WTC11 (cell line): Measurements from ENCODE around the gene CCND1. TPM values are rescaled to one million over a fixed set of nuclear protein-coding genes. Genes with fewer than 3 reads are reported as not detected.

Source experiments
- ATAC-seq: fragments of 200-7000 bp; cut with Tn5 transposase; 2 replicates; pipeline ENCODE4 v1.10.0; 2021; ENCODE audit warnings: mild to moderate bottlenecking, moderate library complexity
- CTCF ChIA-PET: fragments of 300-600 bp; sonication (Branson Sonifier 250); formaldehyde crosslinking; loops from one replicate; lab custom pipeline; 2021; ENCODE audit warnings: antibody characterized with exemption; lab: Charles Lee
- POLR2A ChIA-PET: fragments of 350-600 bp; sonication (Branson Sonifier 250); formaldehyde crosslinking; loops from one replicate; lab custom pipeline; 2021; ENCODE audit warnings: antibody characterized with exemption; lab: Charles Lee
- DNase-seq: peaks from one replicate; pipeline ENCODE4 v3.0.0; 2021; ENCODE audit warnings: low spot score
- H3K27ac Mint-ChIP-seq: 2 replicates; pipeline ENCODE4 v1.8.0; 2021; ENCODE audit warnings: mixed read lengths
- H3K27me3 Mint-ChIP-seq: 2 replicates; pipeline ENCODE4 v1.8.0; 2021; ENCODE audit warnings: low read depth, mild to moderate bottlenecking, moderate library complexity, mixed read lengths
- H3K36me3 Mint-ChIP-seq: 2 replicates; pipeline ENCODE4 v1.8.0; 2021; ENCODE audit warnings: mixed read lengths
- H3K4me1 Mint-ChIP-seq: 2 replicates; pipeline ENCODE4 v1.8.0; 2022; ENCODE audit warnings: mixed read lengths
- H3K4me3 Mint-ChIP-seq: 2 replicates; pipeline ENCODE4 v1.8.0; 2021; ENCODE audit warnings: mild to moderate bottlenecking, moderate library complexity, mixed read lengths
- H3K9me3 Mint-ChIP-seq: 2 replicates; pipeline ENCODE4 v1.8.0; 2021; ENCODE audit warnings: mixed read lengths
- ATF1 ChIP-seq: sonication (generic); formaldehyde crosslinking; IDR thresholded peaks from 2 replicates; pipeline ENCODE4 v1.8.1; 2023; ENCODE audit warnings: mild to moderate bottlenecking, moderate library complexity, missing genetic modification reagents
- ATF2 ChIP-seq: sonication (generic); formaldehyde crosslinking; IDR thresholded peaks from 2 replicates; pipeline ENCODE4 v1.8.1; 2022; ENCODE audit warnings: low read depth, missing genetic modification reagents, borderline replicate concordance
- CBFB ChIP-seq: sonication (generic); formaldehyde crosslinking; IDR thresholded peaks from 2 replicates; pipeline ENCODE4 v1.8.1; 2022; ENCODE audit warnings: mild to moderate bottlenecking, low read depth, missing genetic modification reagents
- CREM ChIP-seq: sonication (generic); formaldehyde crosslinking; IDR thresholded peaks from 2 replicates; pipeline ENCODE4 v1.8.1; 2022; ENCODE audit warnings: mild to moderate bottlenecking, missing genetic modification reagents, moderate library complexity
- CTCF ChIP-seq: fragments of 200-600 bp; IDR thresholded peaks from 2 replicates; pipeline ENCODE4 v1.8.0; 2022; ENCODE audit warnings: antibody characterized with exemption
- ELF4 ChIP-seq: sonication (generic); formaldehyde crosslinking; IDR thresholded peaks from 2 replicates; pipeline ENCODE4 v1.8.1; 2022; ENCODE audit warnings: low read depth, mild to moderate bottlenecking, moderate library complexity, missing genetic modification reagents
- EMX1 ChIP-seq: fragments of 250-450 bp; sonication (Bioruptor Pico); IDR thresholded peaks from 2 replicates; pipeline ENCODE4 v1.8.0; 2021; ENCODE audit warnings: mild to moderate bottlenecking
- FOXK1 ChIP-seq: sonication (generic); formaldehyde crosslinking; IDR thresholded peaks from 2 replicates; pipeline ENCODE4 v1.8.0; 2022; ENCODE audit warnings: mild to moderate bottlenecking, moderate library complexity, missing genetic modification reagents
- JUN ChIP-seq: sonication (generic); formaldehyde crosslinking; IDR thresholded peaks from 2 replicates; pipeline ENCODE4 v1.8.0; 2023; ENCODE audit warnings: mild to moderate bottlenecking, missing genetic modification reagents
- KAT7 ChIP-seq: sonication (generic); formaldehyde crosslinking; IDR thresholded peaks from 2 replicates; pipeline ENCODE4 v1.8.1; 2023; ENCODE audit warnings: missing genetic modification reagents, mild to moderate bottlenecking, borderline replicate concordance
- MXD4 ChIP-seq: fragments of 250-450 bp; sonication (Bioruptor Pico); IDR thresholded peaks from 2 replicates; pipeline ENCODE4 v1.8.0; 2021; ENCODE audit warnings: mild to moderate bottlenecking, moderate library complexity, borderline replicate concordance
- MYBL2 ChIP-seq: sonication (generic); formaldehyde crosslinking; IDR thresholded peaks from 2 replicates; pipeline ENCODE4 v1.8.1; 2023; ENCODE audit warnings: mild to moderate bottlenecking, moderate library complexity, missing genetic modification reagents
- OVOL2 ChIP-seq: fragments of 250-450 bp; sonication (Bioruptor Pico); IDR thresholded peaks from 2 replicates; pipeline ENCODE4 v1.9.0; 2021; ENCODE audit warnings: mild to moderate bottlenecking, borderline replicate concordance
- SOX15 ChIP-seq: fragments of 250-450 bp; sonication (Bioruptor Pico); IDR thresholded peaks from 2 replicates; pipeline ENCODE4 v1.9.0; 2021; ENCODE audit warnings: mild to moderate bottlenecking
- TEAD4 ChIP-seq: sonication (generic); formaldehyde crosslinking; IDR thresholded peaks from 2 replicates; pipeline ENCODE4 v1.8.0; 2022; ENCODE audit warnings: mild to moderate bottlenecking, missing genetic modification reagents
- USF2 ChIP-seq: sonication (generic); formaldehyde crosslinking; IDR thresholded peaks from 2 replicates; pipeline ENCODE4 v1.8.1; 2023; ENCODE audit warnings: mild to moderate bottlenecking, missing genetic modification reagents, moderate library complexity
- ZBTB43 ChIP-seq: sonication (generic); formaldehyde crosslinking; IDR thresholded peaks from 2 replicates; pipeline ENCODE4 v1.8.1; 2023; ENCODE audit warnings: mild to moderate bottlenecking, missing genetic modification reagents
- ZMAT4 ChIP-seq: fragments of 250-450 bp; sonication (Bioruptor Pico); IDR thresholded peaks from 2 replicates; pipeline ENCODE4 v1.9.0; 2021; ENCODE audit warnings: mild to moderate bottlenecking
- ZNF219 ChIP-seq: sonication (generic); formaldehyde crosslinking; IDR thresholded peaks from 2 replicates; pipeline ENCODE4 v1.8.0; 2023; ENCODE audit warnings: missing genetic modification reagents, mild to moderate bottlenecking, borderline replicate concordance
- total RNA-seq: library from RNA; stranded (reverse); gene quantifications from 3 replicates; pipeline ENCODE4 v1.2.3, GENCODE V29; 2021
- TF ChIP-seq, protein P1 (sequence below): fragments of 250-450 bp; sonication (Bioruptor Pico); IDR thresholded peaks from 2 replicates; pipeline ENCODE4 v1.9.0; 2021; ENCODE audit warnings: moderate library complexity, mild to moderate bottlenecking, inconsistent platforms, borderline replicate concordance
- TF ChIP-seq, protein P2 (sequence below): sonication (generic); formaldehyde crosslinking; IDR thresholded peaks from 2 replicates; pipeline ENCODE4 v1.8.0; 2023; ENCODE audit warnings: missing genetic modification reagents, mild to moderate bottlenecking, borderline replicate concordance

Gene CCND1
- total RNA-seq, 1 experiment from 2014 or later: 212 TPM

DNA sequence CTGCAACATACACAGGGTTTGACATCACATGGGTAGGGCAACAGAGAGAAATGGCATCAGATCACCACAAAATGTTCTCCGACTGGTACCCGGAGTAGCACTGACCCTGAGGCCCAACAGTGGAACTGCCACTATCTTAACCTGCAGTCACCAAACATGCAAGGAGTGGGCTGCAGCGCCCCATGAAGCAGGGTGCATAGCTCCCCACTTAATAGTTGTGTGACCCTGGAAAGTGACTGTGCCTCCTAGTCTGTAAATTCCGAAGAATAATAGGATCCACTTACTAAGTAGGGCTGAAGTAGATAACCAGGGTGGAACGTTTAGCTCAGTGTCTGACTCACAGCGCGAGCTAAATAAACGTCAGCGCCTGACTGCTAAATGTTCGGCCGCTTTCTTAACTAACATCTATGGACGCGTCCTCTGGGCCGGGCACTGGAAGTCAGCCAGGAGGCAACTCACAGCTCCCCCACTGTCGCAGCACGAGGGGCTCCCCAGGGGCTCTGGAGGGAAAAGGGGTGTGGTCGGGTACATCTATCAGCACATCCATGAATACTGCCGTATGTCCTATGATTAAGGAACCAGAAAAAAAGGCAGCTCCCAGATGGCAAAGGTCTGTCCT is 33.4 kb downstream of the CCND1 start:
- peak overlapping the region; percentile 88 for H3K4me3 Mint-ChIP-seq
- no peak for DNase-seq
- peaks cover 18% of the 10 kb centered on the region for H3K36me3 Mint-ChIP-seq
- H3K9me3 Mint-ChIP-seq: no peaks in the 10 kb centered on the region
- no peak for ATAC-seq
- H3K27me3 Mint-ChIP-seq: no peaks in the 10 kb centered on the region
- peaks cover 16% of the 10 kb centered on the region for H3K4me1 Mint-ChIP-seq
- POLR2A ChIA-PET: interaction anchor here (1.5 kb wide), 1 partner anchor 560 kb away, joined by 3 read pairs; no protein-coding TSS in a partner anchor
- peak overlapping the region; percentile 53; the same call in 1 of the 2 replicates for H3K27ac Mint-ChIP-seq
- no peak for TF ChIP-seq USF2 (CRISPR knock-in tag)
- TF ChIP-seq CREM (CRISPR knock-in tag): no peak
- no peak for TF ChIP-seq KAT7 (CRISPR knock-in tag)
- TF ChIP-seq ATF1 (CRISPR knock-in tag): no peak
- no peak for TF ChIP-seq ZNF219 (CRISPR knock-in tag)
- no peak for TF ChIP-seq CBFB (CRISPR knock-in tag)
- no peak for TF ChIP-seq ELF4 (CRISPR knock-in tag)
- TF ChIP-seq, all 79 proteins: peak for 0
- CTCF ChIA-PET: interaction anchor here (0.7 to 2.9 kb wide), 6 partner anchors 10 to 218 kb away, joined by 3 to 22 read pairs (median 4); no protein-coding TSS in a partner anchor

DNA sequence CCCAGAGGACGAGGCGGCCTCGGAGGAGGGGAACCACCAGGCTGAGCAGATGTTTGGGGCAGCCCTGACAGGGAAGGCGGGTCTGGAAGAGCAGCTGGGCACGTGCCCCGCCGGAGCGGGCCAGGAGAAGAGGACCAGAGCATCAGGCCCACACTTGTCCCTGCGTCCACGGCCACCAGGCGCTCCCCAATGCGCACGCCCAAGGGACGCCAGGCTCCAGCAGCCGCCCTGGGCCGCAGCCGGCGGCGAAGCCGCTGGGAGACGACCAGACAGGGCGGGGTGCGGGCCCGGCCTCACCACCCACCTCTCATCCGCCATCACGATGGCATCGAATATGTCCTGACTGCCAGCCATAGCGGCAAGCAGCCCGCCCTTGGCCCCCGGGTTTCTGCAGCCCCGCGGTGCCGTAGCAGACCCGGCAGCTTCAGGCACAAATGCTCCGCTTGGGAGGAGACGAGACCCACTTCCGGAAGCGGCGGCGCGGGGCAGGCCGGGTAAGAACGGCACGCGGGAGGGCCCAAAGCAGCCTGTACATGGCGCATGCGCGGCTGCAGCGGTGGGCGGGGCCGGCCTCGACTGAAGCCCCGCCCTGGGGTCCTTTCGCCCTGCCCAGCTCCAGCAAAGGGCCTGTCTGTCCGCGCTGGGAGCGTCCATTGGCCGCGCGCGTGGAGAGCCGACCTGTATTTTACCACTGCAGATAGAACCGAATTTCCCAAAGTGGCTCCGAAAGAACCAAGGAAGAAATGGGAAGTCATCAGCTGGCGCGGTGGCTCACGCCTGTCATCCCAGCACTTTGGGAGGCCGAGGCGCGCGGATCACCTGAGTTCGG is 34.1 kb downstream of the CCND1 start, which contains the start of gene LTO1:
TSS of gene LTO1 (minus strand) at position 468 of the 829 bp plus-strand sequence. CDS start at position 354, 114 bp downstream.
- ChIA-PET CTCF (interaction anchor here (0.7 to 2.9 kb wide), 9 partner anchors 9 to 218 kb away, joined by 3 to 22 read pairs (median 3); no protein-coding TSS in a partner anchor), POLR2A (interaction anchor here (0.6 to 1.5 kb wide), 4 partner anchors 18 to 561 kb away, joined by 3 to 5 read pairs (median 4); no protein-coding TSS in a partner anchor)
- H3K4me1 Mint-ChIP-seq: peaks cover 13% of the 10 kb centered on the region
- peak; percentile 92 for ATAC-seq
- peaks cover 17% of the 10 kb centered on the region for H3K36me3 Mint-ChIP-seq
- H3K27me3 Mint-ChIP-seq: no peaks in the 10 kb centered on the region
- DNase-seq: peak; percentile 95
- H3K9me3 Mint-ChIP-seq: no peaks in the 10 kb centered on the region
- H3K4me3 Mint-ChIP-seq: peak within 1 kb of the TSS; percentile 88
- peak within 1 kb of the TSS; percentile 53; the same call in 1 of the 2 replicates for H3K27ac Mint-ChIP-seq
- TF ChIP-seq MXD4 (CRISPR knock-in tag): no peak
- no peak for TF ChIP-seq SOX15
- peak; percentile 95 for TF ChIP-seq FOXK1
- no peak for TF ChIP-seq CTCF
- no peak for TF ChIP-seq EMX1 (CRISPR knock-in tag)
- TF ChIP-seq, protein P1, sequence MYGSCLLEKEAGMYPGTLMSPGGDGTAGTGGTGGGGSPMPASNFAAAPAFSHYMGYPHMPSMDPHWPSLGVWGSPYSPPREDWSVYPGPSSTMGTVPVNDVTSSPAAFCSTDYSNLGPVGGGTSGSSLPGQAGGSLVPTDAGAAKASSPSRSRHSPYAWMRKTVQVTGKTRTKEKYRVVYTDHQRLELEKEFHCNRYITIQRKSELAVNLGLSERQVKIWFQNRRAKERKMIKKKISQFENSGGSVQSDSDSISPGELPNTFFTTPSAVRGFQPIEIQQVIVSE (CRISPR knock-in tag): no peak
- TF ChIP-seq, protein P2, sequence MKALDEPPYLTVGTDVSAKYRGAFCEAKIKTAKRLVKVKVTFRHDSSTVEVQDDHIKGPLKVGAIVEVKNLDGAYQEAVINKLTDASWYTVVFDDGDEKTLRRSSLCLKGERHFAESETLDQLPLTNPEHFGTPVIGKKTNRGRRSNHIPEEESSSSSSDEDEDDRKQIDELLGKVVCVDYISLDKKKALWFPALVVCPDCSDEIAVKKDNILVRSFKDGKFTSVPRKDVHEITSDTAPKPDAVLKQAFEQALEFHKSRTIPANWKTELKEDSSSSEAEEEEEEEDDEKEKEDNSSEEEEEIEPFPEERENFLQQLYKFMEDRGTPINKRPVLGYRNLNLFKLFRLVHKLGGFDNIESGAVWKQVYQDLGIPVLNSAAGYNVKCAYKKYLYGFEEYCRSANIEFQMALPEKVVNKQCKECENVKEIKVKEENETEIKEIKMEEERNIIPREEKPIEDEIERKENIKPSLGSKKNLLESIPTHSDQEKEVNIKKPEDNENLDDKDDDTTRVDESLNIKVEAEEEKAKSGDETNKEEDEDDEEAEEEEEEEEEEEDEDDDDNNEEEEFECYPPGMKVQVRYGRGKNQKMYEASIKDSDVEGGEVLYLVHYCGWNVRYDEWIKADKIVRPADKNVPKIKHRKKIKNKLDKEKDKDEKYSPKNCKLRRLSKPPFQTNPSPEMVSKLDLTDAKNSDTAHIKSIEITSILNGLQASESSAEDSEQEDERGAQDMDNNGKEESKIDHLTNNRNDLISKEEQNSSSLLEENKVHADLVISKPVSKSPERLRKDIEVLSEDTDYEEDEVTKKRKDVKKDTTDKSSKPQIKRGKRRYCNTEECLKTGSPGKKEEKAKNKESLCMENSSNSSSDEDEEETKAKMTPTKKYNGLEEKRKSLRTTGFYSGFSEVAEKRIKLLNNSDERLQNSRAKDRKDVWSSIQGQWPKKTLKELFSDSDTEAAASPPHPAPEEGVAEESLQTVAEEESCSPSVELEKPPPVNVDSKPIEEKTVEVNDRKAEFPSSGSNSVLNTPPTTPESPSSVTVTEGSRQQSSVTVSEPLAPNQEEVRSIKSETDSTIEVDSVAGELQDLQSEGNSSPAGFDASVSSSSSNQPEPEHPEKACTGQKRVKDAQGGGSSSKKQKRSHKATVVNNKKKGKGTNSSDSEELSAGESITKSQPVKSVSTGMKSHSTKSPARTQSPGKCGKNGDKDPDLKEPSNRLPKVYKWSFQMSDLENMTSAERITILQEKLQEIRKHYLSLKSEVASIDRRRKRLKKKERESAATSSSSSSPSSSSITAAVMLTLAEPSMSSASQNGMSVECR (CRISPR knock-in tag): 0 out of 2 replicates have a peak, but pooled peaks have one; percentile 66
- no peak for TF ChIP-seq OVOL2 (CRISPR knock-in tag)
- peak; percentile 70; the same call in 1 of the 2 replicates for TF ChIP-seq ZBTB43 (CRISPR knock-in tag)
- TF ChIP-seq MYBL2 (CRISPR knock-in tag): peak; percentile 85
- no peak for TF ChIP-seq ZMAT4 (CRISPR knock-in tag)
- TF ChIP-seq ATF2: no peak
- TF ChIP-seq TEAD4 (CRISPR knock-in tag): no peak
- no peak for TF ChIP-seq CBFB (CRISPR knock-in tag)
- peak; percentile 56; the same call in 1 of the 2 replicates for TF ChIP-seq JUN
